Skeletal muscle tissue (tissue), 4 donors: ENCODE data around the gene ITPR1. TPM values are rescaled to one million over a fixed set of nuclear protein-coding genes. Genes with fewer than 3 reads are reported as not detected.

Experiments used
- H3K27ac ChIP-seq: one replicate; pipeline ENCODE4 v1.7.0; 2013; ENCODE audit warnings: mild to moderate bottlenecking, low read depth, low read length, inconsistent platforms
- H3K27me3 ChIP-seq, 3 donors: one replicate each; pipeline ENCODE4 v1.7.0; 2013; ENCODE audit warnings: low read length in 3 of 3; ENCODE audit not compliant: control insufficient read depth in 3 of 3, insufficient read depth in 3 of 3
- H3K36me3 ChIP-seq, 3 donors: one replicate each; pipeline ENCODE4 v1.7.0; 2013; ENCODE audit warnings: low read length in 3 of 3; ENCODE audit not compliant: control insufficient read depth in 3 of 3, insufficient read depth in 3 of 3
- H3K4me1 ChIP-seq, 3 donors: one replicate each; pipeline ENCODE4 v1.7.0; 2013; ENCODE audit warnings: low read length in 3 of 3, mild to moderate bottlenecking in 3 of 3; ENCODE audit not compliant: control insufficient read depth in 3 of 3, insufficient read depth in 3 of 3
- H3K4me3 ChIP-seq, 3 donors: one replicate each; pipeline ENCODE4 v1.7.0; 2013; ENCODE audit warnings: low read length in 3 of 3
- H3K9ac ChIP-seq, 3 donors: one replicate each; pipeline ENCODE4 v1.7.0; 2013; ENCODE audit warnings: low read length in 3 of 3, mild to moderate bottlenecking in 3 of 3, moderate library complexity in 2 of 3, low read depth in 1 of 3
- H3K9me3 ChIP-seq, 3 donors: one replicate each; pipeline ENCODE4 v1.7.0; 2013; ENCODE audit warnings: low read length in 3 of 3; ENCODE audit not compliant: control insufficient read depth in 3 of 3
- total RNA-seq: library from RNA; depleted of rRNA; stranded (reverse); fragments of >200 nt; gene quantifications from one replicate; pipeline ENCODE4 v1.2.3, GENCODE V29; 2014
- donor health status: Osteomylitis.

ITPR1 gene
- total RNA-seq, 1 donor from 2014 or later = 55.8 TPM

- Histone ChIP-seq H3K9ac (no peak overlapping the region), H3K4me3 (no peak overlapping the region), H3K4me1 (no peaks in the 10 kb centered on the region), H3K36me3 (peaks cover 0 to 7% (median 0%) of the 10 kb centered on the region in 3 donors), H3K9me3 (no peaks in the 10 kb centered on the region), H3K27ac (no peak overlapping the region), H3K27me3 (no peaks in the 10 kb centered on the region)
These were observed 346.1 kb downstream of the ITPR1 start for GRCh38 chr3:4839278-4839677.

GRCh38 chr3:4841225-4841624 is 348.1 kb downstream of the ITPR1 start:
- peaks cover 0 to 7% (median 0%) of the 10 kb centered on the region in 3 donors for H3K36me3 ChIP-seq
- H3K9ac ChIP-seq = no peak overlapping the region
- no peaks in the 10 kb centered on the region for H3K9me3 ChIP-seq
- H3K4me1 ChIP-seq = no peaks in the 10 kb centered on the region
- H3K4me3 ChIP-seq = no peak overlapping the region
- no peak overlapping the region for H3K27ac ChIP-seq
- H3K27me3 ChIP-seq = no peaks in the 10 kb centered on the region

- Histone ChIP-seq H3K4me1 (no peaks in the 10 kb centered on the region), H3K9ac (no peak overlapping the region), H3K9me3 (no peaks in the 10 kb centered on the region), H3K4me3 (no peak overlapping the region), H3K27me3 (no peaks in the 10 kb centered on the region), H3K36me3 (peaks cover 0 to 7% (median 0%) of the 10 kb centered on the region in 3 donors), H3K27ac (no peak overlapping the region)
These were observed 348.8 kb downstream of the ITPR1 start for GRCh38 chr3:4841776-4842440.

GRCh38 chr3:4843619-4844018 is 350.5 kb downstream of the ITPR1 start:
- Histone ChIP-seq H3K27ac (no peak overlapping the region), H3K4me1 (peaks cover 0 to 8% (median 1%) of the 10 kb centered on the region in 3 donors), H3K4me3 (no peak overlapping the region), H3K9ac (no peak overlapping the region), H3K36me3 (no peaks in the 10 kb centered on the region), H3K27me3 (no peaks in the 10 kb centered on the region), H3K9me3 (no peaks in the 10 kb centered on the region)

- Histone ChIP-seq H3K4me1 (peaks cover 0 to 8% (median 4%) of the 10 kb centered on the region in 3 donors), H3K4me3 (no peak overlapping the region), H3K36me3 (no peaks in the 10 kb centered on the region), H3K9me3 (no peaks in the 10 kb centered on the region), H3K27me3 (no peaks in the 10 kb centered on the region), H3K9ac (no peak overlapping the region), H3K27ac (no peak overlapping the region)
These were observed 352.7 kb downstream of the ITPR1 start for GRCh38 chr3:4845882-4846281.

GRCh38 chr3:4846543-4846942 is 353.4 kb downstream of the ITPR1 start:
- H3K9me3 ChIP-seq = no peaks in the 10 kb centered on the region
- H3K27me3 ChIP-seq = no peaks in the 10 kb centered on the region
- H3K4me3 ChIP-seq = no peak overlapping the region
- peaks cover 0 to 8% (median 4%) of the 10 kb centered on the region in 3 donors for H3K4me1 ChIP-seq
- H3K27ac ChIP-seq = no peak overlapping the region
- H3K9ac ChIP-seq = no peak overlapping the region
- H3K36me3 ChIP-seq = no peaks in the 10 kb centered on the region

- Histone ChIP-seq H3K4me3 (peak overlapping the region in 2 of 3 donors; percentile 1 to 8), H3K36me3 (no peaks in the 10 kb centered on the region), H3K4me1 (peaks cover 0 to 8% (median 4%) of the 10 kb centered on the region in 3 donors), H3K27me3 (no peaks in the 10 kb centered on the region), H3K9me3 (no peaks in the 10 kb centered on the region), H3K9ac (peak overlapping the region in 2 of 3 donors; percentile 18 to 35), H3K27ac (no peak overlapping the region)
These were observed 355.2 kb downstream of the ITPR1 start for GRCh38 chr3:4848176-4848825.

GRCh38 chr3:4849136-4849535 is 356.0 kb downstream of the ITPR1 start:
- Histone ChIP-seq H3K4me1 (peaks cover 0 to 8% (median 4%) of the 10 kb centered on the region in 3 donors), H3K9ac (no peak overlapping the region), H3K27me3 (no peaks in the 10 kb centered on the region), H3K27ac (no peak overlapping the region), H3K36me3 (no peaks in the 10 kb centered on the region), H3K4me3 (no peak overlapping the region), H3K9me3 (no peaks in the 10 kb centered on the region)

- peaks cover 0 to 8% (median 4%) of the 10 kb centered on the region in 3 donors for H3K4me1 ChIP-seq
- H3K36me3 ChIP-seq = no peaks in the 10 kb centered on the region
- H3K27ac ChIP-seq = no peak overlapping the region
- H3K9ac ChIP-seq = no peak overlapping the region
- H3K9me3 ChIP-seq = no peaks in the 10 kb centered on the region
- H3K27me3 ChIP-seq = no peaks in the 10 kb centered on the region
- no peak overlapping the region for H3K4me3 ChIP-seq
These were observed 356.6 kb downstream of the ITPR1 start for GRCh38 chr3:4849739-4850138.

- H3K27ac ChIP-seq = no peak overlapping the region
- H3K4me3 ChIP-seq = no peak overlapping the region
- H3K9ac ChIP-seq = no peak overlapping the region
- no peaks in the 10 kb centered on the region for H3K9me3 ChIP-seq
- H3K4me1 ChIP-seq = peaks cover 0 to 8% (median 4%) of the 10 kb centered on the region in 3 donors
- H3K36me3 ChIP-seq = no peaks in the 10 kb centered on the region
- no peaks in the 10 kb centered on the region for H3K27me3 ChIP-seq
These were observed 357.2 kb downstream of the ITPR1 start for GRCh38 chr3:4850211-4850927.
